OCI-LY7 (cell line): ENCODE measurements around the gene RCCD1.

Experiments
- EZH2phosphoT487 ChIP-seq: fragments of 200-600 bp; sonication (generic); IDR thresholded peaks from 2 replicates; pipeline ENCODE4 v1.6.1; 2018; ENCODE audit warnings: low read depth, borderline replicate concordance, mild to moderate bottlenecking, mixed run types, antibody characterized with exemption, low read length, moderate library complexity, mixed read lengths
- TF ChIP-seq, protein P1 (sequence below): fragments of 200-600 bp; sonication (generic); conservative IDR thresholded peaks from 2 replicates; pipeline ENCODE4 v1.5.1; 2014; ENCODE audit warnings: mild to moderate bottlenecking, antibody characterized with exemption, low read length, moderate library complexity, mixed read lengths

DNA sequence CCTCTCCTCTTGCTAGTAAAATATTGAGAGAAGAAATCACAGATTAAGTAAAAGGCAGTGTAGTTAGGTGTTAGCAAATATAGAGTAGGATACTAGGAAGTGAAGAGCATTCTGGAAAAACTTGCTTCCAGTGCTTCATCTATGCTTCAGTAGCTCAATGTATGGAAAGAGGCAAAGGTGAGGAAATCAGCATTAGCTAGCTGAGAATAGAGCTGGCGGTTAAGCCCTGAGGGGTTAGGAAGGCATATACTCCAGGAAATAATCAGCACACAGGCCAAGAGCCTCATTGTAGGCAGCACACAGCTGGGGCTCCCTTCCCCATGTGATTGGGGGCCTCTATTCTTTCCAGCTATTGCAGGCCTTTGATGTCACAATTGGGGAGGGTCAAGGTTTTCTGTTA is 13.8 kb downstream of the RCCD1 start:
- TF ChIP-seq, protein P1, sequence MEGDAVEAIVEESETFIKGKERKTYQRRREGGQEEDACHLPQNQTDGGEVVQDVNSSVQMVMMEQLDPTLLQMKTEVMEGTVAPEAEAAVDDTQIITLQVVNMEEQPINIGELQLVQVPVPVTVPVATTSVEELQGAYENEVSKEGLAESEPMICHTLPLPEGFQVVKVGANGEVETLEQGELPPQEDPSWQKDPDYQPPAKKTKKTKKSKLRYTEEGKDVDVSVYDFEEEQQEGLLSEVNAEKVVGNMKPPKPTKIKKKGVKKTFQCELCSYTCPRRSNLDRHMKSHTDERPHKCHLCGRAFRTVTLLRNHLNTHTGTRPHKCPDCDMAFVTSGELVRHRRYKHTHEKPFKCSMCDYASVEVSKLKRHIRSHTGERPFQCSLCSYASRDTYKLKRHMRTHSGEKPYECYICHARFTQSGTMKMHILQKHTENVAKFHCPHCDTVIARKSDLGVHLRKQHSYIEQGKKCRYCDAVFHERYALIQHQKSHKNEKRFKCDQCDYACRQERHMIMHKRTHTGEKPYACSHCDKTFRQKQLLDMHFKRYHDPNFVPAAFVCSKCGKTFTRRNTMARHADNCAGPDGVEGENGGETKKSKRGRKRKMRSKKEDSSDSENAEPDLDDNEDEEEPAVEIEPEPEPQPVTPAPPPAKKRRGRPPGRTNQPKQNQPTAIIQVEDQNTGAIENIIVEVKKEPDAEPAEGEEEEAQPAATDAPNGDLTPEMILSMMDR = no peak
- no peak for TF ChIP-seq EZH2phosphoT487
